Stimulated activated CD8-positive, alpha-beta memory T cell treated with anti-CD3 and anti-CD28 coated beads, Interleukin-4, amount 100 ng/mL, for 1 hour (primary cell): Measurements from ENCODE around the gene DNER.
"Not testable (repeated sequence)": the region's sequence is repeated elsewhere in the genome, so short reads cannot be mapped to it uniquely, and the experiment has no call there.

Experiments used
- DNase-seq, 2 donors: peaks; one replicate each; pipeline ENCODE4 v3.0.0-alpha.2; 2020; ENCODE audit warnings: low read depth in 2 of 2, low spot score in 1 of 2

The DNER gene

GRCh38 chr2:229715895-229716507 lies 1.6 kb upstream of the DNER start:
- no peak for DNase-seq

- DNase-seq, result no peak
Measured at GRCh38 chr2:229714736-229715541, 584 bp upstream of the DNER start.

- no peak for DNase-seq
Measured at GRCh38 chr2:229713371-229714079, 830 bp downstream of the DNER start.

GRCh38 chr2:229712136-229712535 lies 2.2 kb downstream of the DNER start:
- DNase-seq, result no peak

- DNase-seq, result no peak
Measured at GRCh38 chr2:229708335-229708734, 6.0 kb downstream of the DNER start.

DNA sequence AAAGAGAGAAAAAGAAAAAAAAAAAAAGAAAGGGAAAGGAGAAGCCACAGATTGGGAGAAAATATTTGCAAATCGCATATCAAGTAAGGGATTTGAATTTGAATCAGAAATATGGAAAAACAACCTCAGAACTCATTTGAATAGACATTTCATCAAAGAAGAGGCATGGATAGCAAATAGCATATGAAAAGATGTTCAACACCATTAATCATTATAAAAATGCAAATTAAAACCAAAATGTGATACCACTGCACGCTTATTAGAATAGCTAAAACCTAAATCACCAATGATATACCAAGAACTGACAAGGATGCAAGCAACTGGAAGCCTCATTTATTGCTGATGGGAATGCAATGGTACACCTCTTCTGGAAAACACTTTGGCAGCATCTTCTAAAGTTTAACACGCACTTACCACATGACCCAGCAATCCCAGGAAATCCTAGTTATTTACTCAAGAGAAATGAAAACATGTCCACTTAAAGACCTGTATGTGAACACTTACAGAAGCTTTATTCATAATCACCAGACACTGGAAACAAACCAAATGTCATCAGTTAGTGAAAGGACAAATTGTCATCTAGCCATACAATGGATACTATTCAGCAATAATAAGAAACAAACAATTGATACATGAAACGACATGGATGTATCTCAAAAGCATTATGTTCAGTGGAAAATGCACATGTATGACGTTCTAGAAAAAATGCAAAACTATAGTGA lies 10.3 kb downstream of the DNER start:
- DNase-seq, result no peak

DNA sequence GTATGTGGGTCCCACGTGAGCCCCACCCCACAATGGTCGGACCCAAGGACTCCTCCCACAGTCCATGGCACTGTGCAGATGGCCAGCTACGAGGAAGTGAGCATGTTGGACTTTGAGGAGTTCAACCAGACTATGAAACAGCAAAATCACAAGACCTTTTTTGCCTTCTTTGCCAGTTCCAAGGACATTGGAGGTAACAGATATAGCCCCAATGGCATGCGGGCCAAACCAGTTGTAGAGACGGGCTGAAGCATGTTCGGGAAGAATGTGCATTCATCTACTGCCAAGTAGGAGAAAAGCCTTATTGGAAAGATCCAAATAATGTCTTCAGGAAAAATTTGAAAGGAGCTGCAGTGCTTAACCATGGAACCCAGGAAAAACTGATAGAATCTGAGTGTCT lies 12.6 kb downstream of the DNER start:
- DNase-seq, result no peak

- DNase-seq, result no peak
Measured at GRCh38 chr2:229701062-229701461, 13.3 kb downstream of the DNER start.

GRCh38 chr2:229695961-229696360 lies 18.4 kb downstream of the DNER start:
- DNase-seq, result no peak

DNA sequence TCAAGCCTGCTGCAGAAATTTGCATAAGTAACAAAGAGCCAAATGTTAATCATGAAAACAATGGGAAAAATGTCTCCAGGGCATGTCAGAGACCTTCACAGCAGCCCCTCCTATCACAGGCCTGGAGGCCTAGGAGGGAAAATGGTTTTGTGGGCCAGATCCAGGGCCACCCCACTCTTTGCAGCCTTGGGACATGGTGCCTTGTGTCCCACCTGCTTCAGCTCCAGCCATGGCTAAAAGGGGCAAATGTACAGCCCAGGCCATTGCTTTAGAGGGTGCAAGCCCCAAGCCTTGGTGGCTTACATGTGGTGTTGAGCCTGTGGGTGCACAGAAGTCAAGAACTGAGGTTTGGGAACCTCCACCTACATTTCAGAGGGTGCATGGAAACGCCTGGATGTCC lies 20.5 kb downstream of the DNER start:
- DNase-seq, result not testable (repeated sequence)

GRCh38 chr2:229691631-229692030 lies 22.7 kb downstream of the DNER start:
- no peak for DNase-seq

- no peak for DNase-seq
Measured at GRCh38 chr2:229689307-229689839, 25.0 kb downstream of the DNER start.

GRCh38 chr2:229688141-229688540 lies 26.2 kb downstream of the DNER start:
- no peak for DNase-seq

GRCh38 chr2:229686122-229686919 lies 28.0 kb downstream of the DNER start:
- DNase-seq, result no peak

- DNase-seq, result no peak
Measured at GRCh38 chr2:229684942-229685562, 29.3 kb downstream of the DNER start.

DNA sequence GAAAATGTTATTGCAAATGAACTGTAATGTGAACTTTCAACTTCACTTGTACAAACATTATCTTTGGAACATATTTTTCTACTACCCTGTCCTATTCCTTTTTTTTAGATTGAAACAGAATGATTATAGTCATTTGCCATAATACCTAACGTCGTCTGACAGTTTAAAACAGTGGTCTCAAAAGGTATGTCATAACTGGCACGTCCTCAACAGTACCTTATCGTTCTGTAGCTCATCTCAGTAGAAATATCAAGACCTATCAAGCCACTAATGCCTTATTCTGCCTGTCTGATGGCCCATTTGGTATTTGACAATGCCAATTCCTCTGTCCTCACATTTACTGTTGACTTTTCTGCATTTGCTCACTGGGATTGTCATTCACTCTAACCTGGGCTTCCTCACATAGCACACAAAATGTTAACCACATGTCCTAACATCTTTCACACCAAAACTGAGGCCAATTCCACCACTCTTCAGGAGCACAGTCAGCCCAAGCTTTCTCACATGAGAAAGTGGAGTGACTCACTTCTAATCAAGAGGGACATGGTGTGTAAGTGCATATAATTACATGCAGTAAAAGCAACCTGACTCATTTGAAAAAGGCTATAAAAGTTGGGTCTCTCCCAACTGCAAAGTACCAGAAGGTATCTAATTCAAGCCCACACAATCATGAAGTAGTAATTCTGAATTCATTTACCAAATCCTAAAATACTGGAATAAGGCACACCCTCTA lies 34.8 kb downstream of the DNER start:
- DNase-seq, result no peak

GRCh38 chr2:229675569-229675968 lies 38.8 kb downstream of the DNER start:
- no peak for DNase-seq

- no peak for DNase-seq
Measured at GRCh38 chr2:229674830-229675530, 39.4 kb downstream of the DNER start.

DNA sequence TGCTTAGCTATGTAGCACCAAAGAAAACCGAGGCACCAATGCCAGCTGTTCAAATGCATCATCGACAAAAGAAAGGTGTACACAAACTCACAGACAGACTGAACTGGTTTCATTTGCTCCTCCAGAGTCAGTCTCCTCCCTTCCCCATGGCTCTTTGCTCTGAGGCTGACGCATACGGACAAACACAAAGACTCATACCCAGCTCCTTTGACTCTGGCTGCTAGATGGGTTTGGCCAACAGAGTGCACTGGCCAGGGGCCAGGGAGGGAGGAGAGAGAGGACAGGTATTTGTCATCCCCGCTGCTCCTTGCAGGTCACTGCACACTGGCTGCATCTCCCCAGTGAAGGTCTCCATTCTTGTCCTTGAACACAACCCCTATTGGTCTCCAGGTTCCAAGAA lies 40.7 kb downstream of the DNER start:
- no peak for DNase-seq
